Ishikawa (cell line): Measurements from ENCODE around the gene SYNPR.

Experiments
- CEBPB ChIP-seq: IDR thresholded peaks from 2 replicates; pipeline ENCODE4 v1.6.1; 2012
- CREB1 ChIP-seq: IDR thresholded peaks from 2 replicates; pipeline ENCODE4 v1.6.1; 2012; ENCODE audit warnings: low read depth
- EGR1 ChIP-seq: IDR thresholded peaks from 2 replicates; pipeline ENCODE4 v1.6.1; 2012
- EP300 ChIP-seq: IDR thresholded peaks from 2 replicates; pipeline ENCODE4 v1.6.1; 2012; ENCODE audit warnings: borderline replicate concordance
- FOXM1 ChIP-seq: IDR thresholded peaks from 2 replicates; pipeline ENCODE4 v1.6.1; 2012; ENCODE audit warnings: low read depth, borderline replicate concordance
- MAX ChIP-seq: IDR thresholded peaks from 2 replicates; pipeline ENCODE4 v1.6.1; 2012
- NFIC ChIP-seq: IDR thresholded peaks from 2 replicates; pipeline ENCODE4 v1.6.1; 2012
- RAD21 ChIP-seq: IDR thresholded peaks from 2 replicates; pipeline ENCODE4 v1.6.1; 2012; ENCODE audit warnings: low read depth
- REST ChIP-seq: IDR thresholded peaks from 2 replicates; pipeline ENCODE4 v1.6.1; 2012; ENCODE audit warnings: low read depth, mild to moderate bottlenecking
- TAF1 ChIP-seq: IDR thresholded peaks from 2 replicates; pipeline ENCODE4 v1.6.1; 2012; ENCODE audit warnings: low read depth, mild to moderate bottlenecking
- TCF12 ChIP-seq: IDR thresholded peaks from 2 replicates; pipeline ENCODE4 v1.6.1; 2012; ENCODE audit warnings: low read depth
- TEAD4 ChIP-seq: IDR thresholded peaks from 2 replicates; pipeline ENCODE4 v1.6.1; 2012
- USF1 ChIP-seq: IDR thresholded peaks from 2 replicates; pipeline ENCODE4 v1.6.1; 2012
- YY1 ChIP-seq: IDR thresholded peaks from 2 replicates; pipeline ENCODE4 v1.6.1; 2012; ENCODE audit warnings: low read depth
- ZBTB7A ChIP-seq: IDR thresholded peaks from 2 replicates; pipeline ENCODE4 v1.6.1; 2012; ENCODE audit warnings: low read depth

Gene SYNPR

GRCh38 chr3:63245726-63246241, 32.3 kb upstream of the SYNPR start:
- no peak for TF ChIP-seq TEAD4
- no peak for TF ChIP-seq REST
- TF ChIP-seq EGR1, result no peak
- TF ChIP-seq ZBTB7A, result no peak
- TF ChIP-seq TCF12, result no peak
- no peak for TF ChIP-seq NFIC
- no peak for TF ChIP-seq YY1
- no peak for TF ChIP-seq FOXM1
- TF ChIP-seq CREB1, result no peak
- no peak for TF ChIP-seq MAX
- no peak for TF ChIP-seq CEBPB
- TF ChIP-seq EP300, result no peak

- no peak for TF ChIP-seq REST
- TF ChIP-seq TEAD4, result no peak
- TF ChIP-seq FOXM1, result no peak
- no peak for TF ChIP-seq TCF12
These were observed 30.1 kb upstream of the SYNPR start for GRCh38 chr3:63248015-63248414.

GRCh38 chr3:63251499-63251898, 26.6 kb upstream of the SYNPR start:
- TF ChIP-seq REST (no peak), TAF1 (no peak), EGR1 (no peak), CREB1 (no peak), ZBTB7A (no peak), NFIC (no peak), TEAD4 (no peak), FOXM1 (no peak), TCF12 (no peak), YY1 (no peak), CEBPB (no peak), EP300 (no peak), RAD21 (no peak), USF1 (no peak), MAX (no peak)

GRCh38 chr3:63264716-63265115, 13.4 kb upstream of the SYNPR start:
- TF ChIP-seq TEAD4, result no peak
- no peak for TF ChIP-seq TAF1
- no peak for TF ChIP-seq EGR1

GRCh38 chr3:63274359-63274758, 3.7 kb upstream of the SYNPR start:
- TF ChIP-seq NFIC (no peak), EGR1 (no peak), FOXM1 (no peak), RAD21 (no peak), TEAD4 (no peak), YY1 (no peak), EP300 (no peak), CEBPB (no peak), CREB1 (no peak)
